ENCODE results near the gene CD82. TPM values are rescaled to one million over a fixed set of nuclear protein-coding genes. Genes with fewer than 3 reads are reported as not detected.

The CD82 gene
- total and polyA plus RNA-seq, 11 donors: 20.1 to 76.2 (median 37.3) TPM

GRCh38 chr11:44518968-44519550, 46.4 kb upstream of the CD82 start:
- Histone ChIP-seq H3K27ac (no peak overlapping the region), H3K27me3 (no peaks in the 10 kb centered on the region), H3K4me3 (no peak overlapping the region), H3K4me1 (peaks cover 0 to 31% (median 5%) of the 10 kb centered on the region in 12 donors), H3K36me3 (no peaks in the 10 kb centered on the region), H3K9me3 (no peaks in the 10 kb centered on the region)
- DNase-seq: no peak
- intact Hi-C loops (cut with DNase I): no loop called here
- ATAC-seq: no peak
- TF ChIP-seq CTCF (IDR thresholded peaks at IDR 0.05) (no peak), POLR2A (IDR thresholded peaks at IDR 0.05) (no peak)
- 84 to 92% (median 89%) methylated on average over 3 to 4 of the region's 4 CpGs for WGBS, 4 donors

DNA sequence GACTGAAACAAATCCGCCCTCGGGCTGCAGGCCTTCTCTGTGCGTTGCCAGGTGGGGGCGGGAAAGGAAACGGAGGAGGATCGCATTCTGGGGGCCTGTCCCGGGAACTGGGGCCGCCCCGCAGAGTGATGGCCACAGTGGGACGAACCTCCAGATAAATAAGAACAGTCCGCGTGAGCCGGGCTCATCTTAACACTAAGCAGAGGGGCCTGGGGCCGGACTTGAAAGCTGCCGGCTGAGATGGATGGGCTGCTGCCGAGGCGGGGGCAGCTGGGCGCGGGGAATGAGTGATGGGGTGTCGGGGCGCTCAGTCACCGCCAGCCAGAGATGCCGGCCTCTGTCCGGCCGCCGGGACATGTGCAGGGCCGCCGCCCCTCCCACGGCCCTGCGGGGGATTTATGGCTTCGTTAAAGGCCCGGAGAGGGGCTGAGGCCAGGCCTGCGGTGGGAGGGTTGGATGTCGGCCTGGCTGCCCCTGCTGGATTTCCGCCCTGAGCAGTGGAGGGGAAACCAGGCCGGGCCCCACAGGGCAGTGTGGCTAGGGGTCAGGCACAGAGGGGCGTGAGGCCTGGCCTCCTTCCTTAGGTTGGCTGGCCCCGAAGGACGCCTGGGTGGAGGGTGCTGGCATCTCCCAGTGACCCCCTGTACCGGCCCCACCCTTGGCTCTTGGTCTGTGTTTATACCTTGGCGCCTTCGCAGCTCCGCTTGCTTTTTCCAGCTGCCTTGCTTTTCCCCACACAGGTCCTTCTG, 45.3 kb upstream of the CD82 start:
- 59 to 62% (median 61%) methylated on average over 35 to 43 of the region's 43 CpGs for WGBS, 4 donors

DNA sequence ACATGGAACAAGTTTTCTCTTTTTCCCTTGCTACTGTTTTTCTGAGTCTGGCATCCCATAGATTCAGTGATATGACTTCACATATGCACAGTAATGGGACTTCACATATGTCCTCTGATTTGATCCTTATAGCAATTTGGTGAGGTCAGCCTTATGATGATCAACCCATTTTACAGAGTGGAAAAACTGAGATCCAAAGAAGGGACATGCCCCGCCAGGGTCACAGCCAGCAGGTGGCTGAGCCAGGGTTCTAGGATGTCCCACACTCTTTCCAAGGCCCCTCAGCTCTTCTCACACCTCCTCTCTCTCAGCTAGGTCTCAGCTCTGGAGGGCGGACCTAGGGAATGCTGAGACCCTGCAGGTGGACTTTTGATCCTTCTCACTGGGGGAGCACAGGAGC, 44.3 kb upstream of the CD82 start:
- TF ChIP-seq POLR2A (IDR thresholded peaks at IDR 0.05) (no peak), CTCF (IDR thresholded peaks at IDR 0.05) (no peak)
- Histone ChIP-seq H3K36me3 (no peaks in the 10 kb centered on the region), H3K4me1 (peaks cover 0 to 40% (median 10%) of the 10 kb centered on the region in 12 donors), H3K9me3 (no peaks in the 10 kb centered on the region), H3K4me3 (no peak overlapping the region), H3K27ac (peak overlapping the region in 1 of 12 donors; percentile 77), H3K27me3 (no peaks in the 10 kb centered on the region)
- WGBS, 4 donors: 89 to 100% (median 99%) methylated on average over 2 of the region's 2 CpGs
- DNase-seq (no peak), ATAC-seq (no peak)
- intact Hi-C loops (cut with DNase I): no loop called here

More for the DNA sequence above, 45.3 kb upstream of the CD82 start:
- Histone ChIP-seq H3K9me3 (no peaks in the 10 kb centered on the region), H3K4me1 (peaks cover 0 to 42% (median 9%) of the 10 kb centered on the region in 12 donors), H3K36me3 (no peaks in the 10 kb centered on the region), H3K4me3 (peak overlapping the region in 3 of 12 donors; percentile 2 to 14 (median 13)), H3K27ac (peak overlapping the region in 8 of 12 donors; percentile 33 to 77 (median 60)), H3K27me3 (no peaks in the 10 kb centered on the region)
- DNase-seq: peak; percentile 40 to 73 (median 56)
- ATAC-seq: peak; percentile 34 to 72 (median 53)
- TF ChIP-seq POLR2A (IDR thresholded peaks at IDR 0.05): no peak
- no peak for TF ChIP-seq CTCF (IDR thresholded peaks at IDR 0.05)
- intact Hi-C loops (cut with DNase I): no loop called here

GRCh38 chr11:44522294-44522693, 43.2 kb upstream of the CD82 start:
- intact Hi-C loops (cut with DNase I): no loop called here
- ATAC-seq (no peak), DNase-seq (no peak)
- WGBS, 4 donors: 46 to 74% (median 63%) methylated on average over 2 of the region's 2 CpGs
- Histone ChIP-seq H3K4me1 (peaks cover 0 to 46% (median 10%) of the 10 kb centered on the region in 12 donors), H3K9me3 (no peaks in the 10 kb centered on the region), H3K27me3 (no peaks in the 10 kb centered on the region), H3K36me3 (no peaks in the 10 kb centered on the region), H3K27ac (no peak overlapping the region), H3K4me3 (no peak overlapping the region)
- TF ChIP-seq CTCF (IDR thresholded peaks at IDR 0.05): no peak
